AG09319 (cell line): ENCODE data around the gene ZSCAN5C.

Experiments used
- DNase-seq: peaks from one replicate; pipeline ENCODE4 v3.0.0-alpha.2; 2010; ENCODE audit warnings: low read depth; ENCODE audit errors: extremely low read depth
- TF ChIP-seq, protein P1 (sequence below): IDR thresholded peaks from 2 replicates; pipeline ENCODE4 v1.5.1; 2011; ENCODE audit warnings: low read depth, mild to moderate bottlenecking, inconsistent platforms, low read length, moderate library complexity

ZSCAN5C gene

DNA sequence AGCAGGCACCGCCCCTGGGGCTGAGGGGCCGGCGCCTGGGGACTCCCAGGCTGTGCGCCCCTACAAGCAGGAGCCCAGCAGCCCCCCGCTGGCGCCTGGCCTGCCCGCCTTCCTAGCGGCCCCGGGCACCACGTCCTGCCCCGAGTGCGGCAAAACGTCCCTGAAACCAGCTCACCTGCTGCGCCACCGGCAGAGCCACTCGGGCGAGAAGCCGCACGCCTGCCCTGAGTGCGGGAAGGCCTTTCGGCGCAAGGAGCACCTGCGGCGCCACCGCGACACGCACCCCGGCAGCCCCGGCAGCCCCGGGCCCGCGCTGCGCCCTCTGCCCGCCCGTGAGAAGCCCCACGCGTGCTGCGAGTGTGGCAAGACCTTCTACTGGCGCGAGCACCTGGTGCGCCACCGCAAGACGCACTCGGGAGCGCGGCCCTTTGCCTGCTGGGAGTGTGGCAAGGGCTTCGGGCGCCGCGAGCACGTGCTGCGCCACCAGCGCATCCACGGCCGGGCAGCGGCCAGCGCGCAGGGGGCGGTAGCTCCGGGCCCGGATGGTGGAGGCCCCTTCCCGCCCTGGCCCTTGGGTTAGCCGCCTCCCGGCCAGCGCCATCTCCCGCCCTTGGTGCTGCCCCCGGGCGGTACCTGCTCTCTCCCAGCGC lies 42.3 kb upstream of the ZSCAN5C start:
- DNase-seq: no peak
- TF ChIP-seq, protein P1, sequence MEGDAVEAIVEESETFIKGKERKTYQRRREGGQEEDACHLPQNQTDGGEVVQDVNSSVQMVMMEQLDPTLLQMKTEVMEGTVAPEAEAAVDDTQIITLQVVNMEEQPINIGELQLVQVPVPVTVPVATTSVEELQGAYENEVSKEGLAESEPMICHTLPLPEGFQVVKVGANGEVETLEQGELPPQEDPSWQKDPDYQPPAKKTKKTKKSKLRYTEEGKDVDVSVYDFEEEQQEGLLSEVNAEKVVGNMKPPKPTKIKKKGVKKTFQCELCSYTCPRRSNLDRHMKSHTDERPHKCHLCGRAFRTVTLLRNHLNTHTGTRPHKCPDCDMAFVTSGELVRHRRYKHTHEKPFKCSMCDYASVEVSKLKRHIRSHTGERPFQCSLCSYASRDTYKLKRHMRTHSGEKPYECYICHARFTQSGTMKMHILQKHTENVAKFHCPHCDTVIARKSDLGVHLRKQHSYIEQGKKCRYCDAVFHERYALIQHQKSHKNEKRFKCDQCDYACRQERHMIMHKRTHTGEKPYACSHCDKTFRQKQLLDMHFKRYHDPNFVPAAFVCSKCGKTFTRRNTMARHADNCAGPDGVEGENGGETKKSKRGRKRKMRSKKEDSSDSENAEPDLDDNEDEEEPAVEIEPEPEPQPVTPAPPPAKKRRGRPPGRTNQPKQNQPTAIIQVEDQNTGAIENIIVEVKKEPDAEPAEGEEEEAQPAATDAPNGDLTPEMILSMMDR: no peak

DNA sequence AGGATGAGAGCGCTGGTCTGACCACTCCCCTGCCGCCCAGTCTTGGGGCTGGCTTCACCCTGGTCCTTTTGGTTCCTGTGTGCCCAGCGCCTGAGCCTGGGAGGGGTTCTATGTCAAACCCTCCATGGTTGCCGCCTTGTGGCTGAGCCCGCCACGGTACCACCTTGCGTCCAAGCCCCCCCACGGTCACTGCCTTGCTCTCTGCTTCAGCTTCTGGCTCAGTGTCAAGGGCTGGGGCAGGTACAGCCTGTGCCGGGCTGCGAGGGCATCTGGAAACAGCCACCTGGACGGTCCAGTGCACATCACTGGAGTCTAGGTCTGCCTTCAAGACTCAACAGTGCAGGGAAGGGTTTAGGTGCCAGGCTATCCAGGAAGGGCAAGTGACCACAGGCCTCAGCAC lies 40.5 kb upstream of the ZSCAN5C start:
- TF ChIP-seq, protein P1: no peak

DNA sequence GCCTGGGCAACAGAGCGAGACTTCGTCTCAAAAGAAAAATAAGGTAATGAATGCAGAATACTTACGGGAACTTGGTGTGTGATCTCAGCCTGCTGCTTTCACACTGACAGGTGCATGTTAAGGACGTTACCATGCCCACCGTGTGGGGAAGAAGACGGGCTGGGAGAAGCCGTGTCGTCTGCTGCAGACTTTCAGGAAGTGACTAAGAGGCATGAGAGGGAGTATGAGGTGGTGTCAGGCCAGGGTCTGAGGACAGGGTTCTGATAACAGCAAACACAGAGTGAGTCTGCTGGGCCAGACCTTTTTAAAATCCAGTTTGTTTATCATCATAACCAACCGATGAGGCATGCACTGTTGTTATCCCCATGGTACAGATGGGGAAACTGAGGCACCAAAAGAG lies 39.8 kb upstream of the ZSCAN5C start:
- no peak for DNase-seq

More for the DNA sequence above, 40.5 kb upstream of the ZSCAN5C start:
- DNase-seq: no peak

DNA sequence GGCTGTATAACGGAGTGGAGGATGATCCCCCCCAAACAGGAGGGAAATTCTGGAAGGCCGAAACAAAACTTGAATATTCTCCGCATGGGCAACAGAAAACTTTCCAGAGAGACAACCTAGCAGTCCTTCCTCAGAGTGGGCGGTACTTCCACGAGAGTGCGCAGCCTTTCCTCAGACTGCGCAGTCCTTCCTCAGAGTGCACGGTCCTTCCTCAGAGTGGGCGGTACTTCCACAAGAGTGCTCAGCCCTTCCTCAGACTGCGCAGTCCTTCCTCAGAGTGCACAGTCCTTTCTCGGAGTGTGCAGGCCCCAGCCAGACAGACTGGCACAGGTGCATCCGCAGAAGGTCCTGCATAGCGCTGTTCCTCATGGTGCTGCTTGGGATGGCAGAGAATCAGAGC lies 39.0 kb upstream of the ZSCAN5C start:
- TF ChIP-seq, protein P1: no peak
- no peak for DNase-seq

More for the DNA sequence above, 39.8 kb upstream of the ZSCAN5C start:
- TF ChIP-seq, protein P1: no peak

DNA sequence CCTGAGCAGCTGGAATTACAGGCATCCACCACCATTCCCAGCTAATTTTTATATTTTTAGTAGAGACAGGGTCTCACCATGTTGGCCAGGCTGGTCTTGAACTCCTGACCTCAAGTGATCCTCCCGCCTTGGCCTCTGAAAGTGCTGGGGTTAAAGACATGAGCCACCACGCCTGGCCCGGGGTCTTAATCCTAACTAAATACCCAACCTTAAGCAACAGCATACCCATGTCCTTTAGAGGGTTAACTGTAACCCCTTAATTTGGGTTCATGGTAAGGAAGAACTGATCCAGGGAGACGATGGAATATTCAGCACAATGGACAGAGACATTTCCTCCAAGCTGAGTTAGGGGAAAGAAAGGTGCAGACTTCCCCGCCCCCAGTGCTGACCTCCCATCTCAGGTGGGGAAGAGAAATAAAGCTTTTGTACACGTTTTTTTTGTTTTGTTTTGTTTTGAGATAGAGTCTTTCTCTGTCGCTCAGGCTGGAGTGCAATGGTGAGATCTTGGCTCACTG lies 35.0 kb upstream of the ZSCAN5C start:
- TF ChIP-seq, protein P1: no peak
- DNase-seq: no peak

DNA sequence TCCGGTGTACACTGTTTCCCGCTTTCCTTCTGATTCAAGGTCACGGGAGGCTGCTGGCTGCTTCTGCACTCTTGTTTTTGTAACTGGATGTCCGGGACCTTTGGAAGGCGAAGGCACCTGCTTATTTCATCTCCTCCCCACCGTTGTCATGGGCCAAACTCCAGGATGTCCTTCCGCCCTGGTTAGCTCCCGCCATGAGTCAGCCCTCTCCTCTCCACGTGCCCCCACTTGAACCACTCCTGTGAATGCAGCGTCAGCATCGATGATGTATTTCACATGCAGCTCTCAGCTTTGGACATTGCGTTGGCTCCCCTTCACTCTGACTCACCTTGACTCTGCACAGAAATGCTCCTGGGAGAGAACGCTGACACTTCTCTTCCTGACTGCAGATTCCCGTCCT lies 31.8 kb upstream of the ZSCAN5C start:
- TF ChIP-seq, protein P1: no peak
- no peak for DNase-seq

DNA sequence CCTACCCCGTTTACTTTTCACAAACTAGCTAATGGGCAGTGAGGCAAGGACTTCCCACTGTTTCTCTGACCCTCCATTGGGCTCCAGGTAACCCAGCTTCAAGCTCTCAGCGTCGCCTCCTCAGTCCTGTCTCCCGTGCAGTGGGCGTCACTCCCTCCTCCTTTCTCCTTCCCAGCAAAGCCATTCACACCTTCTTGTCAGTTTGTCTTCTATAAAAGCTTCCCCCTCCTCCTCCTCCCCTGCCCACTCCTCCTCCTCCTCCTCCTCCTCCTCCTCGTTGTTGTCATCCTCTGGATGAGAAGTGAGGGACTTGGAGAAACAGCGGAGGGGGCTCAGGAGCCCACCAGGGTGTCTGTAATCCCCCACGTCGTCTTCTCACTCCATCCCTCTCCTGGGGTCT lies 28.0 kb upstream of the ZSCAN5C start:
- TF ChIP-seq, protein P1: no peak
- DNase-seq: no peak
